Smooth muscle cell (in vitro differentiated cells): ENCODE data around the gene ZSWIM6. TPM values are rescaled to one million over a fixed set of nuclear protein-coding genes. Genes with fewer than 3 reads are reported as not detected.

Source experiments
- DNase-seq: peaks from one replicate; lab custom pipeline; 2025; ENCODE audit not compliant: unreplicated experiment; lab: John Stamatoyannopoulos, UW
- H2AFZ ChIP-seq: fragments of 200-600 bp; sonication (generic); 2 replicates; pipeline ENCODE4 v1.6.0; 2016; ENCODE audit warnings: antibody characterized with exemption, low read depth, mild to moderate bottlenecking
- H3F3A ChIP-seq: fragments of 200-600 bp; sonication (generic); 2 replicates; pipeline ENCODE4 v1.6.0; 2017; ENCODE audit warnings: antibody characterized with exemption, low read depth
- H3K27ac ChIP-seq: fragments of 200-600 bp; sonication (generic); 2 replicates; pipeline ENCODE4 v1.5.1; 2016; ENCODE audit warnings: low read depth, mild to moderate bottlenecking
- H3K27me3 ChIP-seq: fragments of 200-600 bp; sonication (generic); 2 replicates; pipeline ENCODE4 v1.6.1; 2016; ENCODE audit warnings: low read depth, mild to moderate bottlenecking
- H3K36me3 ChIP-seq: fragments of 200-600 bp; sonication (generic); 2 replicates; pipeline ENCODE4 v1.5.1; 2016; ENCODE audit warnings: low read depth
- H3K4me1 ChIP-seq: fragments of 200-600 bp; sonication (generic); 2 replicates; pipeline ENCODE4 v1.5.1; 2016; ENCODE audit warnings: low read depth
- H3K4me2 ChIP-seq: fragments of 200-600 bp; sonication (generic); 2 replicates; pipeline ENCODE4 v1.6.0; 2016; ENCODE audit warnings: mild to moderate bottlenecking
- H3K4me3 ChIP-seq: fragments of 200-600 bp; sonication (generic); 2 replicates; pipeline ENCODE4 v1.5.1; 2016; ENCODE audit warnings: mild to moderate bottlenecking
- H3K79me2 ChIP-seq: fragments of 200-600 bp; sonication (generic); 2 replicates; pipeline ENCODE4 v1.6.0; 2016; ENCODE audit warnings: low read depth, mild to moderate bottlenecking
- H3K9ac ChIP-seq: fragments of 200-600 bp; sonication (generic); 2 replicates; pipeline ENCODE4 v1.6.0; 2016; ENCODE audit warnings: low read depth
- H3K9me3 ChIP-seq: fragments of 200-600 bp; sonication (generic); replicated peaks from 2 replicates; pipeline ENCODE4 v1.5.1; 2016; ENCODE audit warnings: low read depth
- H4K20me1 ChIP-seq: fragments of 200-600 bp; sonication (generic); 2 replicates; pipeline ENCODE4 v1.6.0; 2016; ENCODE audit warnings: low read depth
- WGBS: methylation state at CpG from one replicate; pipeline ENCODE4 v1.1.7; 2016; ENCODE audit warnings: low lambda C conversion rate; 5-methylcytosine and 5-hydroxymethylcytosine counted together
- polyA plus RNA-seq: library from polyadenylated mRNA; unstranded; fragments of >200 nt; fragmentation: Nextera tagmentation; extraction: Ambion mirVana; gene quantifications from 2 replicates; pipeline ENCODE4 v1.2.1, GENCODE V29; 2016
- total RNA-seq: library from RNA; depleted of rRNA; stranded (reverse); fragments of >200 nt; gene quantifications from 2 replicates; pipeline ENCODE4 v1.2.3, GENCODE V29; 2014
- TF ChIP-seq, protein P1 (sequence below): fragments of 200-600 bp; sonication (generic); IDR thresholded peaks from 2 replicates; pipeline ENCODE4 v1.5.1; 2017; ENCODE audit warnings: borderline replicate concordance, mild to moderate bottlenecking, antibody characterized with exemption; ENCODE audit not compliant: insufficient read depth, poor library complexity, severe bottlenecking

Gene ZSWIM6
- total and polyA plus RNA-seq, 2 experiments from 2014 or later = 9.1 to 25.5 TPM

DNA sequence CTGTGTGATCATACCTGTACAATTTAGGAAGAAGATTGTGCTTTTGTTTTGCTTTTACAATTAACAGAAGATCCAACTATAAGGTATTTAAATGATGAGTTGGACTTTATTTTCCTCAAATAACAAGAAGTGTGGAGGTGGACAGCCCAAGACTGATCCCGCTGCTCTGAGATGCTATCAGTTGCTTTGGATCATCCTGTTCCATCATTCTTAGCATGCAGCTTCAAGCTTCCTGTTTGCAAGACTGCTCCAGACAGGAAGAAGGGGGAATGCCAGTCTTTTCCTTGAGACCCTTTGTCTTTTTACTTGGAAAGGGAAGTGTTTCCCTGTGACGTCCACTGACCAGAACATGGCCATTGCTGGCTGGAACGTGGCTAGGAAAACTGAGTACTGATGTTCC is 250.8 kb downstream of the ZSWIM6 start:
- TF ChIP-seq, protein P1, sequence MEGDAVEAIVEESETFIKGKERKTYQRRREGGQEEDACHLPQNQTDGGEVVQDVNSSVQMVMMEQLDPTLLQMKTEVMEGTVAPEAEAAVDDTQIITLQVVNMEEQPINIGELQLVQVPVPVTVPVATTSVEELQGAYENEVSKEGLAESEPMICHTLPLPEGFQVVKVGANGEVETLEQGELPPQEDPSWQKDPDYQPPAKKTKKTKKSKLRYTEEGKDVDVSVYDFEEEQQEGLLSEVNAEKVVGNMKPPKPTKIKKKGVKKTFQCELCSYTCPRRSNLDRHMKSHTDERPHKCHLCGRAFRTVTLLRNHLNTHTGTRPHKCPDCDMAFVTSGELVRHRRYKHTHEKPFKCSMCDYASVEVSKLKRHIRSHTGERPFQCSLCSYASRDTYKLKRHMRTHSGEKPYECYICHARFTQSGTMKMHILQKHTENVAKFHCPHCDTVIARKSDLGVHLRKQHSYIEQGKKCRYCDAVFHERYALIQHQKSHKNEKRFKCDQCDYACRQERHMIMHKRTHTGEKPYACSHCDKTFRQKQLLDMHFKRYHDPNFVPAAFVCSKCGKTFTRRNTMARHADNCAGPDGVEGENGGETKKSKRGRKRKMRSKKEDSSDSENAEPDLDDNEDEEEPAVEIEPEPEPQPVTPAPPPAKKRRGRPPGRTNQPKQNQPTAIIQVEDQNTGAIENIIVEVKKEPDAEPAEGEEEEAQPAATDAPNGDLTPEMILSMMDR = no peak
- Histone ChIP-seq H3K27ac (no peak overlapping the region), H3K27me3 (no peaks in the 10 kb centered on the region), H3K4me3 (no peak overlapping the region), H4K20me1 (no peaks in the 10 kb centered on the region), H3K9me3 (no peaks in the 10 kb centered on the region), H3K4me1 (no peaks in the 10 kb centered on the region), H3F3A (no peaks in the 10 kb centered on the region), H3K9ac (no peak overlapping the region), H3K79me2 (no peaks in the 10 kb centered on the region), H3K36me3 (no peaks in the 10 kb centered on the region), H2AFZ (no peak overlapping the region), H3K4me2 (no peak overlapping the region)
- no peak for DNase-seq
- 80% methylated on average over 3 of the region's 3 CpGs for WGBS

DNA sequence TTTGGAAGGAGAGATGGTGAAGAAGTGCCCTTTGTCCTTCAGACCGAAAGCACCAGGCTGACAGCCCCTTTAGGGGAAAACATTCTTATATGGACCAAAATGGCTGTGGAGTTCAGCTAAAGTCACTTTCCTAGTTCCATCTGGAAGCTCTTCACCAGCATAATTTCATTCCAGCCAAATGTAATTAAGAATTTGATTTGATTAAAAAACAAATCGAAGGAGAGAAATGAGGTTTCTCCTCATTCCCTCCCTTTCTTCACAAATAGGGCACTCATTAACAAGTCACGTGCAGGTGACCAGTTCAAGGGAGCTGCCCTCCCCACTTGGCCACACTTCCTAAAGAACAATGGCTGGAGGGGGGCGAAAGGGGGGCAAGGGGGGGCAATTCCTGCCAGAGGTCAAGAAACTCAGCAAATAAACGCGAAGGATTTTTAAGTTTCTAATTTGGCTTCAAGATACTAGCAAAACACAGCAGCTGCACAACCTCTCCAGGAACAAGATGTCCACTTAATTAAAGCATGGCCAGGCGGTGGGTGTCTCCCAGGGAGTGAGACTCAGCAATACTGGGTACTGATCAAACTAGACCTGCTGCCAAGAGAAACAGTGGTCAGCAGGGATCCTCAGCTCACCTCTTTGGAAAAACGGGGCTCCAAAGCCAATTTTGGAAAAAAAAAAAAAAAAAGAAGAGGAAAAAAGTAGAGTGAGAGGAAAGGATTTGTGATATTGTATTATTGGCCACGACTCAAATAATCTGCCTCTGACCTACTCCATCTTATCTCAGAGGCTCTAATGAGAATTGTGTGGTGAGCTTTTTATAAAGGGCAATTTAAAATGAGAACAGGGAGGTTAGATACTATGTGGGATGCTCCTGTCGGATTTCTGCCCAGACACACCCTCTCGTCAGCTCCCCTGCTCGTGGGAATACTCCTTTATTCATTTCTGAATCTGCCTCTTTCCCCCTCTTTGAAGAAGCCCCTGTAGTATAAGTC is 254.3 kb downstream of the ZSWIM6 start:
- H3K4me2 ChIP-seq = no peak overlapping the region
- H3K27ac ChIP-seq = no peak overlapping the region
- H3K9me3 ChIP-seq = no peaks in the 10 kb centered on the region
- no peak for DNase-seq
- peak overlapping the region; percentile 54 for H2AFZ ChIP-seq
- no peaks in the 10 kb centered on the region for H4K20me1 ChIP-seq
- TF ChIP-seq, protein P1 = no peak
- H3K4me1 ChIP-seq = no peaks in the 10 kb centered on the region
- no peaks in the 10 kb centered on the region for H3K79me2 ChIP-seq
- no peaks in the 10 kb centered on the region for H3K27me3 ChIP-seq
- H3K9ac ChIP-seq = no peak overlapping the region
- H3K36me3 ChIP-seq = no peaks in the 10 kb centered on the region
- no peak overlapping the region for H3K4me3 ChIP-seq
- WGBS = 89% methylated on average over 12 of the region's 12 CpGs
- no peaks in the 10 kb centered on the region for H3F3A ChIP-seq

DNA sequence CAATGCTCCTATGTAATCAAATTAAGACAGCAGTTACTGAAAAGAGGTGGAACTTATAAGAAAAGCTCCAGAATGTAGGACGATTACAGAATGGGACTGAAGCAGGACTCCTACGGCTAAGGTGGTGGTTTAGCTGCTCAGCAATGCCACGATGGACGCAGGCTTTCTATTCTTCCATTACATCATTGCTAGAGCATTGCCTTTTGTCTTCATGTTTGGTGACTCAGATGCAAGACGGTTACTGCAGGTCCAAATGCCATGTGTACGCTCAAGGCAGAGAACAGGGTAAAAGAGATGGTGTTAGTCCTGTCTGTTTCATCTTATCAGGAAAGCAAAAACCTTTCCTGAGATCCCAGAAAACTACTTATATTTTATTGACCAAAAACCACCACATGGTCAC is 255.1 kb downstream of the ZSWIM6 start:
- Histone ChIP-seq H3K9me3 (no peaks in the 10 kb centered on the region), H3F3A (no peaks in the 10 kb centered on the region), H3K36me3 (no peaks in the 10 kb centered on the region), H3K79me2 (no peaks in the 10 kb centered on the region), H3K27ac (no peak overlapping the region), H3K4me3 (no peak overlapping the region), H4K20me1 (no peaks in the 10 kb centered on the region), H3K9ac (no peak overlapping the region), H3K4me2 (no peak overlapping the region), H2AFZ (peak overlapping the region; percentile 54), H3K4me1 (no peaks in the 10 kb centered on the region), H3K27me3 (no peaks in the 10 kb centered on the region)
- DNase-seq = no peak
- WGBS = 70% methylated on average over 6 of the region's 6 CpGs
- TF ChIP-seq, protein P1 = no peak
